PFSK-1 (cell line): ENCODE measurements around the gene PDK2.

Experiments used
- FOXP2 ChIP-seq: optimal IDR thresholded peaks from 2 replicates; pipeline ENCODE3; 2011; ENCODE audit warnings: borderline replicate concordance, control low read depth, inconsistent platforms; ENCODE audit not compliant: insufficient read depth; ENCODE audit errors: extremely low read length, extremely low read depth
- POLR2AphosphoS5 ChIP-seq: IDR thresholded peaks from 2 replicates; pipeline ENCODE4 v1.6.1; 2012; ENCODE audit warnings: low read depth, mild to moderate bottlenecking, control low read depth, low read length, moderate library complexity
- SIN3A ChIP-seq: IDR thresholded peaks from 2 replicates; pipeline ENCODE4 v1.6.1; 2012; ENCODE audit warnings: mild to moderate bottlenecking, low read length, moderate library complexity, borderline replicate concordance; ENCODE audit not compliant: insufficient read depth
- TAF1 ChIP-seq: IDR thresholded peaks from 2 replicates; pipeline ENCODE4 v1.6.1; 2012; ENCODE audit warnings: low read length, control low read depth, borderline replicate concordance; ENCODE audit not compliant: insufficient read depth
- TF ChIP-seq, protein P1 (sequence below), 2 experiments: IDR thresholded peaks; 2 replicates each; pipeline versions ENCODE4 v1.6.1 to v1.8.0; 2011 to 2012; ENCODE audit warnings: low read depth in 2 of 2, low read length in 2 of 2, control low read depth in 1 of 2, inconsistent platforms in 1 of 2, mild to moderate bottlenecking in 1 of 2, moderate library complexity in 1 of 2; ENCODE audit not compliant: insufficient read depth in 1 of 2

PDK2 gene

DNA sequence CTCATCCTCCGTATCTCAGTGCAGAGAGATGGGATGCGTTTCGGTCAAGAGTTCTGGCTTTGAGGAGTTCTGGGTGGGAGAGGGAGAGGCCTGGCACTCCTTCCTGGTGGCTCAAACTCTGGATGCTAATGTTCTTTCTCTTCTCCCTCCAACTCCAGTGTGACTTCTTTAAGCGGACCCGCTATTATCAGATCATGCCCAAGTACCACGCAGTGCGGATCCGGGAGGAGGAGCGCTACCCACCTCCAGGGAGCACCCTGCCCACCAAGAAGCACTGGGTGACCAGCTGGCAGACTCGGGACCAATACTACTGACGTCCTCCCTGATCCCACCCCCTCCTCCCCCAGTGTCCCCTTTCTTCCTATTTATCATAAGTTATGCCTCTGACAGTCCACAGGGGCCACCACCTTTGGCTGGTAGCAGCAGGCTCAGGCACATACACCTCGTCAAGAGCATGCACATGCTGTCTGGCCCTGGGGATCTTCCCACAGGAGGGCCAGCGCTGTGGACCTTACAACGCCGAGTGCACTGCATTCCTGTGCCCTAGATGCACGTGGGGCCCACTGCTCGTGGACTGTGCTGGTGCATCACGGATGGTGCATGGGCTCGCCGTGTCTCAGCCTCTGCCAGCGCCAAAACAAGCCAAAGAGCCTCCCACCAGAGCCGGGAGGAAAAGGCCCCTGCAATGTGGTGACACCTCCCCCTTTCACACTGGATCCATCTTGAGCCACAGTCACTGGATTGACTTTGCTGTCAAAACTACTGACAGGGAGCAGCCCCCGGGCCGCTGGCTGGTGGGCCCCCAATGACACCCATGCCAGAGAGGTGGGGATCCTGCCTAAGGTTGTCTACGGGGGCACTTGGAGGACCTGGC is 6.0 kb upstream of the PDK2 start:
- no peak for TF ChIP-seq FOXP2
- TF ChIP-seq, protein P1, sequence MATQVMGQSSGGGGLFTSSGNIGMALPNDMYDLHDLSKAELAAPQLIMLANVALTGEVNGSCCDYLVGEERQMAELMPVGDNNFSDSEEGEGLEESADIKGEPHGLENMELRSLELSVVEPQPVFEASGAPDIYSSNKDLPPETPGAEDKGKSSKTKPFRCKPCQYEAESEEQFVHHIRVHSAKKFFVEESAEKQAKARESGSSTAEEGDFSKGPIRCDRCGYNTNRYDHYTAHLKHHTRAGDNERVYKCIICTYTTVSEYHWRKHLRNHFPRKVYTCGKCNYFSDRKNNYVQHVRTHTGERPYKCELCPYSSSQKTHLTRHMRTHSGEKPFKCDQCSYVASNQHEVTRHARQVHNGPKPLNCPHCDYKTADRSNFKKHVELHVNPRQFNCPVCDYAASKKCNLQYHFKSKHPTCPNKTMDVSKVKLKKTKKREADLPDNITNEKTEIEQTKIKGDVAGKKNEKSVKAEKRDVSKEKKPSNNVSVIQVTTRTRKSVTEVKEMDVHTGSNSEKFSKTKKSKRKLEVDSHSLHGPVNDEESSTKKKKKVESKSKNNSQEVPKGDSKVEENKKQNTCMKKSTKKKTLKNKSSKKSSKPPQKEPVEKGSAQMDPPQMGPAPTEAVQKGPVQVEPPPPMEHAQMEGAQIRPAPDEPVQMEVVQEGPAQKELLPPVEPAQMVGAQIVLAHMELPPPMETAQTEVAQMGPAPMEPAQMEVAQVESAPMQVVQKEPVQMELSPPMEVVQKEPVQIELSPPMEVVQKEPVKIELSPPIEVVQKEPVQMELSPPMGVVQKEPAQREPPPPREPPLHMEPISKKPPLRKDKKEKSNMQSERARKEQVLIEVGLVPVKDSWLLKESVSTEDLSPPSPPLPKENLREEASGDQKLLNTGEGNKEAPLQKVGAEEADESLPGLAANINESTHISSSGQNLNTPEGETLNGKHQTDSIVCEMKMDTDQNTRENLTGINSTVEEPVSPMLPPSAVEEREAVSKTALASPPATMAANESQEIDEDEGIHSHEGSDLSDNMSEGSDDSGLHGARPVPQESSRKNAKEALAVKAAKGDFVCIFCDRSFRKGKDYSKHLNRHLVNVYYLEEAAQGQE (IDR thresholded peaks at IDR 0.05; ENCODE audit: insufficient read depth in 1 of 2, low read depth in 2 of 2, low read length in 2 of 2): no peak
- TF ChIP-seq TAF1: no peak
- no peak for TF ChIP-seq SIN3A
- no peak for TF ChIP-seq POLR2AphosphoS5

DNA sequence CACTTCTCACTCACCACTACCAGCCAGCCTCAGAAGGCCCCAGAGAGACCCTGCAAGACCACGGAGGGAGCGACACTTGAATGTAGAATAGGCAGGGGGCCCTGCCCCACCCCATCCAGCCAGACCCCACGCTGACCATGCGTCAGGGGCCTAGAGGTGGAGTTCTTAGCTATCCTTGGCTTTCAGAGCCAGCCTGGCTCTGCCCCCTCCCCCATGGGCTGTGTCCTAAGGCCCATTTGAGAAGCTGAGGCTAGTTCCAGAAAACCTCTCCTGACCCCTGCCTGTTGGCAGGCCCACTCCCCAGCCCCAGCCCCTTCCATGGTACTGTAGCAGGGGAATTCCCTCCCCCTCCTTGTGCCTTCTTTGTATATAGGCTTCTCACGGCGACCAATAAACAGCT is 5.1 kb upstream of the PDK2 start:
- TF ChIP-seq FOXP2: no peak
- no peak for TF ChIP-seq SIN3A
- TF ChIP-seq POLR2AphosphoS5: no peak
- TF ChIP-seq, protein P1 (IDR thresholded peaks at IDR 0.05; ENCODE audit: insufficient read depth in 1 of 2, low read depth in 2 of 2, low read length in 2 of 2): no peak
- TF ChIP-seq TAF1: no peak

DNA sequence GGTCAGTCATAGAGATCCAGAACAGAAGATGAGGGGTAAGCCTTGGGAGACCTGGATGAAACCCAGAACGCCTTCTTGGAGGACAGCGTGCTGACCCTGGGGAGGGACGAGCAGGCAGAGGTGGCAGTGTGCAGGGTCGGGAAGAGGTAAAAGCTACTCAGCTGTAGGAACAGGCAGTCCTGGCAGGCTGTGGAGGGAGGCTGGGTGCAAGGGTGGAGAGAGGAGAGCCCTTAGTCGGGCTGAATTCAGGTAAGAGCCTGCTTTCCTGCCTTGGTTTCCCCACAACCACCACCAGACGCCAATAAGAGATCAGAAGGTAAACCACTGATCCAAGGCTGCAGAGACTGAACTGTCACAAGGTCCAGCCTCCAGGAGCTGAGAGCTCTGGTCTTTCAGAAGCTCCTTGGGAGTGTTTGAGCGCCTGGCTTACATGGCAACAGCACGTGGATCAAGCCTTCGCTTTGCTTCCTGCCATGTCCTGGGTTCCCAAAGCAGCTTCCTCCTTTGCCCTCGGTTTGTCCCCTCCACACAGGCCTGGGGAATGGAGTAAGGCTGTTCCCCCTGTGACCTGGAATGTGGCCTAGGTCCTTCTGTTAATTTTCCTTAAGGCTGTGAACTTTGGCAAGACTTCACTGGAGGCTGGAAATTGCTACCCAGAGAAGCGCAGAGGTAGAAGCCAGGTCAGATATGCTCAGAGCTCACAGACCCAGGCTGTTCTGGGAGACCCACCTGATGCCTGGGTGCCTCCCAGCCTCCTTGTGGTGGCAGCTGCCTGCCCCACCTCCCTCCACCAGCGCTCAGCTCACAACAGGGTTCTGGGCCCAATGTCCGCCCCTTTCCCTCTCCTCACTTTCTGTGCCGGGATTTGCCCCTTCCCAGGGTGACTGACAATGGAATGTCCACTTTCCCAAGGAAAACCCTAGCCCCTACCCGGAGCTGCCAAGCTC is 3.9 kb upstream of the PDK2 start:
- TF ChIP-seq POLR2AphosphoS5 (no peak), TAF1 (no peak), SIN3A (no peak), FOXP2 (no peak)
- TF ChIP-seq, protein P1 (IDR thresholded peaks at IDR 0.05; ENCODE audit: insufficient read depth in 1 of 2, low read depth in 2 of 2, low read length in 2 of 2): no peak

DNA sequence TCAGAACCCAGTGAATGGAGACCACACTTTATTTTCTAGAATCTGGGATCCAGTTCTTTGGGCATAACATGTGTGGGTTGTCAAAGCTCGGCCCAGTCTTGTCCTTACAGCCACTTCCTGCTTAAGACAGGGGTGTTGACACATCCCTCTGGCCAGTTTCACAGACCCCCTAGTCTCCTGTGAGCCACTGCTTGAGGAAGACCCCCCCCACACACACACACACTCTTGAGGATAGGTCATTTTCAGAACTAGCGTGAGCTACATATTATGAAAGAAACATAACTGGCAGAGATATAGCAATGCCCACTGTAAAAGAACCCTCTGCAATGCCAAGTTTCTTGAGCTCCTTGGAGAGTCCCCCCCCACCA is 3.2 kb upstream of the PDK2 start:
- TF ChIP-seq FOXP2: no peak
- no peak for TF ChIP-seq SIN3A
- no peak for TF ChIP-seq POLR2AphosphoS5
- TF ChIP-seq, protein P1 (IDR thresholded peaks at IDR 0.05; ENCODE audit: insufficient read depth in 1 of 2, low read depth in 2 of 2, low read length in 2 of 2): no peak
- no peak for TF ChIP-seq TAF1
